GM18907 (cell line): ENCODE data around the gene VWA8.
A peak's percentile ranks its signal among the peaks of the same experiment; 100 is the strongest.
"Not testable (repeated sequence)": the region's sequence is repeated elsewhere in the genome, so short reads cannot be mapped to it uniquely, and the experiment has no call there.

Source experiments
- ATAC-seq: cut with Tn5 transposase; IDR thresholded peaks from one replicate; pipeline ENCODE4 v1.9.1; 2021; ENCODE audit warnings: mild to moderate bottlenecking, moderate library complexity; ENCODE audit not compliant: unreplicated experiment

The VWA8 gene

DNA sequence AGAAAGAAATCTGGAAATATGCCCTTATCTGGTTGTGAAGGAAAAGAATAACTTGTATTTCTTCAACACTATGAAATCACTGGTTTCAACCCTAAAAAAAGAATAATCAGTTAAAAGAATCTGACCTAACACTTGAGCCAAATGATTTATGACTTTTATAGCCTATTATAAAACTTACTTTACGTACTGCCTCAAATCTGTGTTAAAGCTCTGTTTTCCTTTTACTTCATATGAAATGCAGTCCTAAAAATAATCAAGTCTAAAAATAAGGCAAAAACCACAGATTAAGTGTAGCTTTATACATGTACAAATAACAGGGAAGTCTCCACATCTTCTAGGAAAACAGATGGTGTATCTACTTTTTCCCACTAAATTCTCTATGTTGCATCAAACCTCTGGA, 101.3 kb downstream of the VWA8 start:
- ATAC-seq, result no peak

GRCh38 chr13:41858780-41859179, 102.1 kb downstream of the VWA8 start:
- no peak for ATAC-seq

DNA sequence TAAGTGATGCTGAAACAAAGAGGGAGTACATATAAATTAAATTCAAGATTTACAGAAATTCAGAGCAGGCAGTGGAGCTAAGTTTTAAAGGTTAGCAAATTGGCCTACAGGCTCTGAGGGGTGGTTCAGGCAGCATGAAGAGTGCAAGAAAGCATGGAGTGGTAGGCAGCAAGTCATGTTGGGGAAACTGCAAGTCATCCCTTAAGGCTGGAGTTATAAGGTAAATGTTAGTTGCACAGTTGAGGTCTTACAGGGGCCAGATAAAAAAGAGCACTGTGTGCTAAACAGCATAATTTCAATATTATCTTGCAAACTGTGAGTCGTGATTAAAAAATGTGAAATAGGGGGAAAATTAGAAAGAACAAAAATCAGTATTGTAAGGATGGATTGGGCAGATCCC, 106.2 kb downstream of the VWA8 start:
- no peak for ATAC-seq

- no peak for ATAC-seq
Measured at GRCh38 chr13:41851351-41851750, 109.6 kb downstream of the VWA8 start.

DNA sequence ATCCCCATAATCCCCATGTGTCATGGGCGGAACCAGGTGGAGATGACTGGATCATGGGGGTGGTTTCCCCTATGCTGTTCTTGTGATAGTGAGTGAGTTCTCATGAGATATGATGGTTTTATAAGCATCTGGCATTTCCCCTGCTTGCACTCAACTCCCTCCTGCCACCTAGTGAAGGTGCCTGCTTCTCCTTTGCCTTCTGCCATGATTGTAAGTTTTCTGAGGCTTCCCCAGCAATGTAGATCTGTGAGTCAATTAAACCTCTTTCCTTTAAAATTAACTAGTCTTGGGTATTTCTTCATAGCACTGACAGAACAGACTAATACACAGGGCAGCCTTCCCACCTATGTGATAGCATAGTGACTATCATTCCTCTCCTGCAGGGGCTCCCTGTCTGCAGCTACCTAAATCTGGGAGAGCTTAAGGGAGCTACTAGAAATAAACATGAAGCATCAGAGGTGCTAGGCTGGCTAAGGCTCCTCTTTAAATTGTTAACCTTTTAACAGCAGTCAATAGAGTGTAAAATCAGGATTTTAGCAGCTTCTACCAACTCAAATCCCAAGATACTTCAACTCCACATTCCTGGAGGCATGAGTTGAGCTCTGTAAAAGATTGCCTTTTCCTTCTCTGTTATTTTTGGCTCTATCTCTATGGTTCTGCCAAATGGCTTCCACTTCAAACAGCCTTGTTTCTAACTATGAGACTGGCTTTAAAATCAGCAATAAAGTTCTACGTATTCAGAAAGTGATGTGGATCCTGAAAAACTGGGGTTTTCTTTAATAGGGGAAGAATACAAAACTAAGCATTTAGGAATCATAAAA, 112.3 kb downstream of the VWA8 start:
- ATAC-seq, result no peak

GRCh38 chr13:41847216-41847615, 113.7 kb downstream of the VWA8 start:
- ATAC-seq, result no peak

DNA sequence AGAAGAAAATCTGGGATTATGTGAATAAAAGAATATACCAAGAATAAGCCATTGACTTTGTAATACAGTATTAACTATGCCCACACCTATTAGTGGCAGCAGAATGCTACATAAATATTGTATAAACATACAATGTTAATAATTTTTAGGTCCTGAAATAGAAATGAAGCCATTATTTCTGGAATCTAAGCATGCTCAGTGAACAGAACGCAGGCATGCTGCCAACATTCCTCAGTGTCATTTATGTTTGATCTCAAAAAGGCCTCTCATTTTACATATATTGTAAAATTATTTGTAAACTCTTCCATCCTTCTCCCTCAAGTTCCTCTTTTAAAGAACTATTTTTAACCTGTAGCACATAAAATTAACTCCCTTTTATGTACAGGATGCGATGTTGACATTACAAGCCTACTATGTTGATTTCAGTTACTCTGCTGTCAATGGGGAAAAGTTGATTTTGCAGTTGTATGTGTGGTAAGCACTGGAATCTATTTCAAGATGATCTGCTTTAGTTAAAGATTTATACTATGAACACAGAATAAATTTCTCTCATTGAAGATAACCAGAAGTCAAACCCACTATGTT, 118.8 kb downstream of the VWA8 start:
- ATAC-seq, result no peak

DNA sequence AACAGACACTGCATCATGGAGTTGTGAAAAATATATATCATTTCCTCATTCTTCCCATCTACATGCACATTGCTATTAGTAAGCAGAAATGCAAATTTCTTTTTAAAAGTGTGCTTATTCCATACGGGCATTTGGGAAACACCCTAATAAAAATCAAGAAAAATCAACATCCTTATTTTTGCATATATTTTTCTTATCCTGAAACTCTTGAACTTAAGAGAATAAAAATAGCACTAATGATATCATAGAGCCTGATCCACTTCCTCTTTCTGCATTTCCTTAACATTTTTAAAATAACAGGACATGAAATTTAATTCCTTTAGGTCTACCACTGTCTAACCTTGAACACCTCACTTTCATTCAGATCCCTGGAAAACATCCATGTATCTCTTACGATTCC, 123.3 kb downstream of the VWA8 start:
- no peak for ATAC-seq

DNA sequence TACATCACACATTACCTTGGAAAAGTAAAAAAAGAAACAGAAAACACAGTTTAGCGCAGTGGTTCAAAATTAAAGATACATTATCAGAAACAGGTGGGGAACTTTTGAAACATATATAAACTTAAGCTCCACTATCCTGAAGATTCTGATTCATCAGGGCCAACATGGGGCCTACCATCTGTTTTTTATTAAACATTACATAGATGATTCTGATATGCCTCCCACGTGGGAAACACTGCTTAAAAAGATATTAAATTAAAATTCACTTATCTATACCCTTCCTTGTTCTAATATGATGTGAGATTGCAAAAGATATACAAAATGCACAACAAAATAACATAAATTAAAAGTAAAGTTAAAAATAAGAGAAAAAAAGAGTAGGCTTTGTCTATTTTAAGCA, 125.0 kb downstream of the VWA8 start:
- no peak for ATAC-seq

DNA sequence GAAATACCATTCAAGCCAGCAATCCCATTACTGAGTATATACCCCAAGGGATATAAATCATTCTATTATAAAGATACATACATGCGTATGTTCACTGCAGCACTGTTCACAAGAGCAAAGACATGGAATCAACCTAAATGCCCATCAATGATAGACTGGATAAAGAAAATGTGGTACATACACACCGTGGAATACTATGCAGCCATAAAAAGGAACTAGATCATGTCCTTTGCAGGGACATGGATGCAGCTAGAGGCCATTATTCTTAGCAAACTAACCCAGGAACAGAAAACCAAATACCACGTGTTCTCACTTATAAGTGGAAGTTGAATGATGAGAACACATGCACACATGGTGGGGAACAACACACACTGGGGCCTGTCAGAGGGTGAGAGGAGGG, 126.2 kb downstream of the VWA8 start:
- ATAC-seq, result not testable (repeated sequence)

DNA sequence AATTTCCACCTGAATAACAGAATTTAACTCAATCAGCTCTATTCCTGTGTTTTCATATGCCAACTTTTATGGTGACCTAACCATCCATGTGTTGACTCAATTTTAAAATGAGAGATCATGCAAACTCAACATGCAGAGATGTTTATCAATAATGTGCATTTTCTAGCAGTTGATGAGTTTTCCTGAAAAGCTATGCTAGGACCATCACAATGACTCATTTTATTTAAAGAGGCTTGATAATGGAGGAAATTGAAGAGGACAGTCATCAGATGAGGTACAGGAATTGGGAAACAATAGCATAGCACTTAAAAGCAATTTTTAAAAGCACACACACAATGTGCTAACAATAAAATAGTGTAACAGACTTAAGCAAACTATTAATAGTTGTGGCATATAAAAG, 127.1 kb downstream of the VWA8 start:
- ATAC-seq, result no peak

DNA sequence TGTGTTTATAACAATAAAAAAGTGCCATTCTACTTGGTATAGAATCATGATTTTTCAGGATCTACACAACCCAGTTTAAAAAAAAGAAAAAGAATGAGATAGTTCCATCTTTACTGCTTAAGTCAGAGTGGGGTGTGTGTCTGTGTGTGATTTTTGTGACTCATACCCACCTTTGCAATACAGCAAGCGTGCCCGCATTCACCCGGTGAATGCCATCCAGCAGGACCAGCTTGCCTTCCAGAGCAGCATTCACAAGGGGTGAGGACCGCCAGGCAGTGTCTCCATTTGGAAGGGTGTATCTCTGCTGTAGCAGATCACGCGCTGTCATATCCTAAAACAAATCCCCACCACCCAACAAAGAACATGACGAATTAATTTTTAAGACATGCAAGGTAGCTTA, 127.7 kb downstream of the VWA8 start:
- ATAC-seq, result no peak

DNA sequence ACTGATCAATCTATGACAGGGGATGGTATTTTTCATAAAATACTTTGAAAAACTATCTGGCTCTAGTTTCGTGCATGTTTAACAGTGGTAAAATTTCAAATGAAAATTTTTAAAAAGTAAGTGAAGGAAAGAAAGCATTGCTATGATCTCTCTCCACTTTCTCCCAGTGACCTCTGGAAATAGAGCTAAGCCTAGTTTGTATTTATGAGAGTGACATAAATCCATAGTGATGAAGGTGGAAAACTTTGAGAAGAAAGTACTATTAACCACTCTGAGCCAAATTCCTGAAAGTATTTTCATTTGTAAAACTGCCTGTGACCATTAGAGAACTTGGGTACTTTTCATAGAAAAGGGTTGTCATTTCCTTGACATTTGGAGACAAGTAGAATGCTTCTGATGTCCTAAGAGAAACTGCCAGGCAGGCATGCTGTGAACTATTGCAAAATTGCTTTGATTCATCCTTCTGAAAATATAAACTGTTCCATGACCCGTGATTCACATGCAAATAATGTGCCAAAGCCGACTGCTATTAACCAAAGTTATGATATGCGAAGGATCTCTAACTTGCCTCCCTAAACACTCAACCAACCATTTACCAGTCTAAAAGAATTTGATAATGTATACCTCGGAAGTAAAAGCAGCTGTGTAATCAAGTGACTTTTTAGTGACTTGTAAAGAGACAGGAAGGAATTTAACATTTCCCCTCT, 133.2 kb downstream of the VWA8 start:
- ATAC-seq, result no peak

- ATAC-seq, result no peak
Measured at GRCh38 chr13:41825691-41826090, 135.2 kb downstream of the VWA8 start.

GRCh38 chr13:41823476-41823875, 137.4 kb downstream of the VWA8 start:
- no peak for ATAC-seq

DNA sequence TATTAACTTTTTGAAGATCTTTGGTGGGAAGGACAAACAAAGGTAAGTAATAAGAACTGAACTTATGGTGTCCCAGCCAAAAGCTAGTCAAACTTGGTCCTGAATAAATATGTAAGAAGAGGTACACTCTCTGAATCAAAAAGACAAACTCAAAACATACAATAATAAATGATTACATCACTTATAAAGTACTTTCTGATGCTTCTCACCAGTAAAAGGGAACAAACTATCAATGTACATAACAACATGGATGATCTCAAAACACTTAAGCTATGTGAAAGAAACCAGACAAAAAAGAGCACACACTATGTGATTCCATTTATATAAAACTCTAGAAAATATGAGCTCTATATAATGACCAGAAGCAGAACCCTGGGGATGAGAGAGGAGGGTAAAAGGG, 138.3 kb downstream of the VWA8 start:
- ATAC-seq, result no peak

GRCh38 chr13:41821238-41821594, 139.7 kb downstream of the VWA8 start:
- no peak for ATAC-seq

- no peak for ATAC-seq
Measured at GRCh38 chr13:41820581-41821237, 140.2 kb downstream of the VWA8 start.

DNA sequence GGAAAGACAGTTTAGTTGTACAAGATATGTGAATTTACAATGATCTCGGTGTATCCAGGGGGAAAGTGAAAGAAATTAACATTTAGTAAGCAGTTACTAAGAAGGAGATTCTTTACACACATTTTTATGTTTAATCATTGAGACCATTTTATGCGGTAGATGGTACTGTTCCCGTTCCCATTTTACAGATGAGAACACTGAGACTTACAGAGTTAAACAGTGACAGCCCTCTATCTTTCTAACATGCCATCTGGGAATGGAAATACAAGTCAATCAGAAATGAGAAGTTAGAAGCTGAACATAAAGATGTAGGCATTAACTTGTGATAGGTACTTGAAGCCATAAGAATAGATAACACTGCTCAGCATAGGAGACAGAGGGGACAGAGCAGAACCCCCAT, 144.9 kb downstream of the VWA8 start:
- ATAC-seq, result no peak

- no peak for ATAC-seq
Measured at GRCh38 chr13:41813426-41813825, 147.5 kb downstream of the VWA8 start.

GRCh38 chr13:41812851-41813250, 148.1 kb downstream of the VWA8 start:
- ATAC-seq, result peak; percentile 59

DNA sequence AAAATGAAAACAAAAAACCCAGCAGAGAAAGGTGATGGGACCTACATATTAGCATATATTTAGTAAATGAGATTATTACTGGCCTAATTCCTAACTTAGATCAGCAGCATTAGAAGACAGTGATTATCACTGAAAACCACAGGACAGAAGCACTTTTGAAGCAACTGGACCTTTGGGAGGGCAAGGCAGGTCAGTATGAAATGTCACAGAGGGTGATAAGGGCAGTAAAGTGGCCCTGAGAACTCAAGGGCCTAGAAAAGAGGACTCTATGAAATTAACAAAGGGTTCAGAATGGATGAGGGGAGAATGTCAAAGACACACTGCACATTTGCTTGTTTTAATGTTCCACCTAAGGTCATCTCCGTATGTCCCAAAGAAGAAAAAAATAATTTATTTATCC, 148.7 kb downstream of the VWA8 start:
- ATAC-seq, result no peak
